SU-DHL-6 (cell line): ENCODE measurements around the gene DNAJC28.

Experiments used
- H2AFZ ChIP-seq: fragments of 200-600 bp; sonication (generic); 2 replicates; pipeline ENCODE4 v1.6.1; 2014; ENCODE audit warnings: low read depth, mild to moderate bottlenecking, moderate library complexity, mixed read lengths, antibody characterized with exemption, low read length; ENCODE audit not compliant: severe bottlenecking
- H3F3A ChIP-seq: fragments of 200-600 bp; shearing (Covaris generic); 2 replicates; pipeline ENCODE4 v1.6.0; 2016; ENCODE audit warnings: antibody characterized with exemption, mild to moderate bottlenecking; ENCODE audit not compliant: insufficient read depth
- H3K27ac ChIP-seq: fragments of 200-600 bp; sonication (generic); 2 replicates; pipeline ENCODE4 v1.5.1; 2016; ENCODE audit warnings: low read depth, mild to moderate bottlenecking, low read length, moderate library complexity, mixed read lengths
- H3K27me3 ChIP-seq: fragments of 200-600 bp; sonication (generic), shearing (Covaris generic); 2 replicates; pipeline ENCODE4 v1.6.0; 2014; ENCODE audit warnings: mild to moderate bottlenecking, low read length
- H3K36me3 ChIP-seq: fragments of 200-600 bp; sonication (generic); 2 replicates; pipeline ENCODE4 v1.6.1; 2014; ENCODE audit warnings: mild to moderate bottlenecking, low read length, mixed read lengths
- H3K4me2 ChIP-seq: fragments of 300-600, 200-600 bp; shearing (Covaris generic), sonication (generic); 2 replicates; pipeline ENCODE4 v1.6.0; 2014; ENCODE audit warnings: low read length, low read depth, mild to moderate bottlenecking; ENCODE audit not compliant: poor library complexity, severe bottlenecking
- H3K4me3 ChIP-seq: fragments of 200-600 bp; sonication (generic); 2 replicates; pipeline ENCODE4 v1.5.1; 2014; ENCODE audit warnings: antibody characterized with exemption, low read length, mild to moderate bottlenecking, mixed read lengths; ENCODE audit not compliant: insufficient read depth, poor library complexity, severe bottlenecking
- H3K79me2 ChIP-seq: fragments of 200-600 bp; sonication (generic); 2 replicates; pipeline ENCODE4 v1.6.1; 2014; ENCODE audit warnings: mild to moderate bottlenecking, low read length, moderate library complexity; ENCODE audit not compliant: insufficient read depth
- H3K9ac ChIP-seq: fragments of 200-600 bp; sonication (generic); 2 replicates; pipeline ENCODE4 v1.7.0; 2014; ENCODE audit warnings: mild to moderate bottlenecking, low read length
- H3K9me2 ChIP-seq: fragments of 200-600 bp; sonication (generic); replicated peaks from 2 replicates; pipeline ENCODE4 v1.6.1; 2014; ENCODE audit warnings: low read length; ENCODE audit not compliant: insufficient read depth
- H3K9me3 ChIP-seq: fragments of 200-600 bp; sonication (generic); 2 replicates; pipeline ENCODE4 v1.6.1; 2014; ENCODE audit warnings: low read length, mixed read lengths; ENCODE audit not compliant: insufficient read depth
- H4K20me1 ChIP-seq: fragments of 200-600 bp; sonication (generic); 2 replicates; pipeline ENCODE4 v1.6.1; 2014; ENCODE audit warnings: low read depth, mild to moderate bottlenecking, antibody characterized with exemption, low read length, moderate library complexity, mixed read lengths
- CTCF ChIP-seq: fragments of 200-600 bp; sonication (generic); IDR thresholded peaks from one replicate; pipeline ENCODE4 v1.5.1; 2017; ENCODE audit warnings: antibody characterized with exemption, mild to moderate bottlenecking, low read length, moderate library complexity; ENCODE audit not compliant: insufficient read depth, poor library complexity, severe bottlenecking
- EZH2phosphoT487 ChIP-seq: fragments of 200-600 bp; sonication (generic), shearing (Covaris generic); conservative IDR thresholded peaks from 2 replicates; pipeline ENCODE4 v1.6.1; 2018; ENCODE audit warnings: mild to moderate bottlenecking, antibody characterized with exemption, low read length, moderate library complexity, mixed read lengths

DNAJC28 gene

GRCh38 chr21:33522297-33522952 lies 30.9 kb upstream of the DNAJC28 start:
- no peak overlapping the region for H3K4me2 ChIP-seq
- peaks cover 3% of the 10 kb centered on the region; the same call in 1 of the 2 replicates for H3F3A ChIP-seq
- H3K9me2 ChIP-seq: no peaks in the 10 kb centered on the region
- peaks cover 43% of the 10 kb centered on the region for H3K36me3 ChIP-seq
- no peaks in the 10 kb centered on the region for H4K20me1 ChIP-seq
- no peaks in the 10 kb centered on the region for H3K79me2 ChIP-seq
- no peak overlapping the region for H3K27ac ChIP-seq
- H2AFZ ChIP-seq: no peak overlapping the region
- TF ChIP-seq CTCF (no peak), EZH2phosphoT487 (no peak)
- H3K9me3 ChIP-seq: no peaks in the 10 kb centered on the region
- H3K9ac ChIP-seq: no peak overlapping the region
- H3K27me3 ChIP-seq: no peaks in the 10 kb centered on the region
- no peak overlapping the region for H3K4me3 ChIP-seq

- no peak for TF ChIP-seq CTCF
- TF ChIP-seq EZH2phosphoT487: no peak
- H3K9me3 ChIP-seq: no peaks in the 10 kb centered on the region
- peaks cover 42% of the 10 kb centered on the region for H3K36me3 ChIP-seq
- H3K27ac ChIP-seq: no peak overlapping the region
- no peak overlapping the region for H2AFZ ChIP-seq
- H3K4me2 ChIP-seq: no peak overlapping the region
- no peak overlapping the region for H3K4me3 ChIP-seq
- peaks cover 3% of the 10 kb centered on the region; the same call in 1 of the 2 replicates for H3F3A ChIP-seq
- no peaks in the 10 kb centered on the region for H4K20me1 ChIP-seq
- no peaks in the 10 kb centered on the region for H3K27me3 ChIP-seq
- no peak overlapping the region for H3K9ac ChIP-seq
- H3K79me2 ChIP-seq: no peaks in the 10 kb centered on the region
- no peaks in the 10 kb centered on the region for H3K9me2 ChIP-seq
Observed at GRCh38 chr21:33518899-33519298, 27.4 kb upstream of the DNAJC28 start.

- Histone ChIP-seq H3F3A (no peaks in the 10 kb centered on the region; the same call in 1 of the 2 replicates), H3K9me2 (no peaks in the 10 kb centered on the region), H4K20me1 (no peaks in the 10 kb centered on the region), H3K9ac (no peak overlapping the region), H3K36me3 (peaks cover 32% of the 10 kb centered on the region), H3K9me3 (no peaks in the 10 kb centered on the region), H3K79me2 (no peaks in the 10 kb centered on the region), H3K27me3 (no peaks in the 10 kb centered on the region), H2AFZ (no peak overlapping the region), H3K27ac (no peak overlapping the region), H3K4me3 (no peak overlapping the region), H3K4me2 (no peak overlapping the region)
- TF ChIP-seq CTCF (no peak), EZH2phosphoT487 (no peak)
Observed at GRCh38 chr21:33514229-33514628, 22.7 kb upstream of the DNAJC28 start.
